Stimulated activated CD4-positive, alpha-beta T cell treated with anti-CD3 and anti-CD28 coated beads, Interleukin-12 subunit alpha, Interleukin-12 subunit beta, amount 100 ng/mL, for 24 hours (primary cell): Measurements from ENCODE around the gene PTGDR2.

Experiments
- DNase-seq, 2 experiments: peaks; one replicate each; pipeline ENCODE4 v3.0.0-alpha.2; 2020; ENCODE audit warnings: low read depth in 2 of 2

PTGDR2 gene

DNA sequence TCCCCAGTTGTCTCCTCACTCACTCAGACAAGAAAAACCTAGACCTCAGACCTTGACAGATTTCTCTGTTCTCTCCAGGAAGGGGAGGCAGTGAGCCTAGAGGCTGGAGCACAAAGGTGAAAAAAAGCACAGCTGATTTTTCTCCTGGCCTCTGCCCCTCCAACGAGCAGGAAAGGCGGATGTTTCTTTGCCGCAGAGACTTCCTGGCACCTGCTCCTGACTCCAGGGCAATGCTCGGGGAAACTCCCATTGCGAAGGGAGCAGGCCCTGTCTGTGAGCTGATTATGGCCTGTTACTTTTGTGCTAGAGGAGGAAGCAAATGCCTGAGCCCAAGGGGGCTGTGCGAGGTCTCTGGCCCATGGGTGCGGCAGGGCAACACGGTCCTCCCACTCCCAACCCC, 45.2 kb downstream of the PTGDR2 start:
- no peak for DNase-seq

DNA sequence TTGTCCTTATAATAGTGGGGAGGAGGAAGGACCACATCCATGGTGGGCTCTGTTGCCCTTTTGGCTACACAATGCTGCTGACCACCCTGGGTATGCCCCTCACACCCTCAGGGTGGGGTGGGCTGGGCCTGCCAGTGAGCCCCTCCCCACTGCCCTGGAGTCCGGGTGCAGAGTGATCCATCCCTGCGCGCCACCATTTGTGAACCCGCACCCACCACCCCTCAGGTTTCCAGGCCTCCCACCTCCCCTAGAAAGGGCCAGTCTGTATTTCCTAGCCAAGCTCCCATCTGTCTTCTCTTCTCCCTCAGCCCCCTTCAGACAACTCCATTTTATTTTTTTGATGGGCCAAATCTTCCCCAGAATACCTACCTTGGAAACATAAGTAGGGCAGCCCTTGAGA, 45.6 kb downstream of the PTGDR2 start:
- DNase-seq = no peak

DNA sequence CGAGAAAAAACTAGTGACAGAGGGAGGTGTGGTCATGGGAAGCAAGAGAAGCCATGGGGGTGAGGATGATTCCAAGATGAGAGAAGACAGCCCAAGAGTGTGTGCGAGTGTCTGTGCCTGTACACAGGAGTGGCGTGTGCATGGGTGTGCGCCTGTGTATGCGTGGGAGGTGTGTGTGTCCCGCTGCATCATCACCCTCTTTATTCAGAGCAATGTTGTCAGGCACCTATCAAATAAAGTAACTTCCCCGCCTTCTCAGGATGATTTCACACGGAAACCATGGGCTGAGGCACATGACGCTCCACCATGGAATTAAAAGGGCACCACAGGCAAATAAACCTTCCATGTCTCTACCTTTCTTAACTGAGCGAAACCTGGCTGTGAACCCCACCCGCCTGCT, 46.1 kb downstream of the PTGDR2 start:
- no peak for DNase-seq

DNA sequence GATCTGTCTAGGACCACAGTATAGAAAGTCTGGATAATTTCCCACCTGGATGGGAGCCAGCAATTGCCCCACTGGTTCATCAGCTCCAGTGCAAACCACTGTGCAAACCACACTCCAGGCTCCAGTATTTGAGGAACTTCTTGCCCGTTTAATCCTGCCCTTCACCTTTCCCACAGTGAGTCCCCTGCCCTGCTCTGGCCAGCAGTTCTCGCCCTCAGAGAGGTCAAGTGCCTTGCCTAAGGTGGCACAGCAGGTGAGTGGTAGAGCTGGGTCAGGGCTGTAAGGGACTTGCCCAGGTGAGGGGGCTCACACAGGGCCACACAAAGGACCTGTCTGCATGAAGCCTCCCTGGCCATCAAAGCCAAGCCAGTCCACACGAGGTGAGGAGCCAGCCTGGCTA, 46.5 kb downstream of the PTGDR2 start:
- DNase-seq = no peak

GRCh38 chr11:60803273-60803936, 52.3 kb downstream of the PTGDR2 start:
- DNase-seq = no peak

- no peak for DNase-seq
Measured at GRCh38 chr11:60801194-60801593, 54.6 kb downstream of the PTGDR2 start.
